ENCODE results near the gene ZFAND4. TPM values are rescaled to one million over a fixed set of nuclear protein-coding genes. Genes with fewer than 3 reads are reported as not detected.
"Not testable (repeated sequence)": the region's sequence is repeated elsewhere in the genome, so short reads cannot be mapped to it uniquely, and the experiment has no call there.

The ZFAND4 gene
- total RNA-seq, 3 donors from 2014 or later, result 15.2 to 42.1 (median 29.8) TPM

DNA sequence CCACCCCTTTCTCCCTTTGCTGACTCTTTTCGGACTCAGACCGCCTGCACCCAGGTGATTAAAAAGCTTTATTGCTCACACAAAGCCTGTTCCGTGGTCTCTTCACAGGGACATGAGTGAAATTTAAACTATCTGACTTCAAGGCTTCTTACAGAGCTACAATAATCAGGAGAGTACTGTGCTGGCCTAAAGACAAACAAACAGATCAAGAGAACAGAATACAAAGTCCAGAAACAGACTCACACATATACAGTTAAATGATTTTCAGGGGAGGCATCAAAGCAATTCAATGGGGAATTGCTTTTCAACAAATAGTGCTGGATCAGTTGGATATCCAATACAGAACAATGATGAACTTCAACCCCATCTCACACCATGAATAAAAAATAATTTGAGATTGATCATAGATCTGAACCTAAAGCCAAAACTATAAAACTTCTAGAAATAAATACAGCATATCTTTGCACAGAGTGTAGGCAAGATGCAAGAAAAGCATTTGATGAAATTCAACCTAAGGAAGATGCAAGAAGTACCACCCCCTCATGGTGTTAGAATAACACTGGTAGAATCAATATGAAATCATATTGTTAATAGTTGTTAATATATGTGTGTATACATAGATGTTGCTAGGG, 96.5 kb downstream of the ZFAND4 start:
- Histone ChIP-seq H3K4me3 (no peak overlapping the region), H3K9me3 (no peaks in the 10 kb centered on the region), H3K27ac (no peak overlapping the region), H3K4me1 (no peaks in the 10 kb centered on the region), H3K36me3 (no peaks in the 10 kb centered on the region), H3K27me3 (no peaks in the 10 kb centered on the region)
- intact Hi-C loops (cut with DNase I; ENCODE audit: low total_unique reads), result no loop called here
- DNase-seq (ENCODE audit: low spot score in 2 of 2), result no peak
- TF ChIP-seq POLR2A (IDR thresholded peaks at IDR 0.05) (no peak), POLR2AphosphoS5 (IDR thresholded peaks at IDR 0.05) (no peak)
- TF ChIP-seq, protein P1, sequence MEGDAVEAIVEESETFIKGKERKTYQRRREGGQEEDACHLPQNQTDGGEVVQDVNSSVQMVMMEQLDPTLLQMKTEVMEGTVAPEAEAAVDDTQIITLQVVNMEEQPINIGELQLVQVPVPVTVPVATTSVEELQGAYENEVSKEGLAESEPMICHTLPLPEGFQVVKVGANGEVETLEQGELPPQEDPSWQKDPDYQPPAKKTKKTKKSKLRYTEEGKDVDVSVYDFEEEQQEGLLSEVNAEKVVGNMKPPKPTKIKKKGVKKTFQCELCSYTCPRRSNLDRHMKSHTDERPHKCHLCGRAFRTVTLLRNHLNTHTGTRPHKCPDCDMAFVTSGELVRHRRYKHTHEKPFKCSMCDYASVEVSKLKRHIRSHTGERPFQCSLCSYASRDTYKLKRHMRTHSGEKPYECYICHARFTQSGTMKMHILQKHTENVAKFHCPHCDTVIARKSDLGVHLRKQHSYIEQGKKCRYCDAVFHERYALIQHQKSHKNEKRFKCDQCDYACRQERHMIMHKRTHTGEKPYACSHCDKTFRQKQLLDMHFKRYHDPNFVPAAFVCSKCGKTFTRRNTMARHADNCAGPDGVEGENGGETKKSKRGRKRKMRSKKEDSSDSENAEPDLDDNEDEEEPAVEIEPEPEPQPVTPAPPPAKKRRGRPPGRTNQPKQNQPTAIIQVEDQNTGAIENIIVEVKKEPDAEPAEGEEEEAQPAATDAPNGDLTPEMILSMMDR (IDR thresholded peaks at IDR 0.05), result no peak

DNA sequence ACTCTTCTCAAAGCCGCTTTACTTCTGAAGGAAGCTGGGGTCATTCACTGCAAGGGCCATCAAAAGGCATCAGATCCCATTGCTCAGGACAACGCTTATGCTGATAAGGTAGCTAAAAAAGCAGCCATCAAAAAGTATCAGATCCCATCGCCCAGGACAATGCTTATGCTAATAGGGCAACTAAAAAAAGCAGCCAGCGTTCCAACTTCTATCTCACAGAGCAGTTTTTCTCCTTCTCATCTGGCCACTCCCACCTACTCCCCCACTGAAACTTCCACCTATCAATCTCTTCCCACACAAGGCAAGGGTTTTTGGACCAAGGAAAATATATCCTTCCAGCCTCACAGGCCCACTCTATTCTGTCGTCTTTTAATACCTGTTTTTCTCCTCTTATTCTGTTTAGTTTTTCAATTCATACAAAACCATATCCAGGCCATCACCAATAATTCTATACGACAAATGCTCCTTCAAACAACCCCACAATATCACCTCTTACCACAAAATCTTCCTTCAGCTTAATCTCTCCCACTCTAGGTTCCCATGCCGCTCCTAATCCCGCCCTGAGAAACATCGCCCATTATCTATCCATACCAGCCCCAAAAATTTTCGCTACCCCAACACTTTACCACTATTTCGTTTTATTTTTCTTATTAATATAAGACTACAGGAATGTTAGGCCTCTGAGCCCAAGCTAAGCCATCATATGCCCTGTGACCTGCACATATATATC, 97.4 kb downstream of the ZFAND4 start:
- H3K27me3 ChIP-seq; H3K4me1 ChIP-seq; intact Hi-C loops (cut with DNase I; ENCODE audit: low total_unique reads); H3K4me3 ChIP-seq; DNase-seq (ENCODE audit: low spot score in 2 of 2); H3K9me3 ChIP-seq; H3K36me3 ChIP-seq; H3K27ac ChIP-seq: not testable (repeated sequence)

DNA sequence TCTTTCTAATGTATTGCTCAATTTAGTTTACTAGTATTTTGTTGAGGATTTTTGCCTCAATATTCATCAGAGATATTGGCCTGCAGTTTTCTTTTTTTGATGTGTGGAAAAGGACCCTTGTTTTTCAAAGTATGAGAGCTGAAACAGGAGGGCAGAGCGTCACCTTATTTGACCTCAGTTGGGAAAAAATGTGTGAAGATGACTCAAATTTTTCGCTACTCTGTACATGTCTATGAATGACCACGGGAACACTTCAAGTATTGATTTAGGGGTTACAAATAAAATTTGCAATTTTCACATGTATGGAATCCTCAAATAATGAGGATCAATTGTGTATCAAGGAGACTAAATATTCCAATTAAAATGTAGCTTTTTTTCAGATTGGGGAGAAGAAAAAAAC, 103.1 kb downstream of the ZFAND4 start:
- Histone ChIP-seq H3K4me3 (no peak overlapping the region), H3K27me3 (no peaks in the 10 kb centered on the region), H3K9me3 (no peaks in the 10 kb centered on the region), H3K4me1 (no peaks in the 10 kb centered on the region), H3K27ac (no peak overlapping the region), H3K36me3 (no peaks in the 10 kb centered on the region)
- intact Hi-C loops (cut with DNase I; ENCODE audit: low total_unique reads), result no loop called here
- DNase-seq (ENCODE audit: low spot score in 2 of 2), result no peak
- TF ChIP-seq POLR2A (IDR thresholded peaks at IDR 0.05) (no peak), POLR2AphosphoS5 (IDR thresholded peaks at IDR 0.05) (no peak)
- TF ChIP-seq, protein P1 (IDR thresholded peaks at IDR 0.05), result no peak

DNA sequence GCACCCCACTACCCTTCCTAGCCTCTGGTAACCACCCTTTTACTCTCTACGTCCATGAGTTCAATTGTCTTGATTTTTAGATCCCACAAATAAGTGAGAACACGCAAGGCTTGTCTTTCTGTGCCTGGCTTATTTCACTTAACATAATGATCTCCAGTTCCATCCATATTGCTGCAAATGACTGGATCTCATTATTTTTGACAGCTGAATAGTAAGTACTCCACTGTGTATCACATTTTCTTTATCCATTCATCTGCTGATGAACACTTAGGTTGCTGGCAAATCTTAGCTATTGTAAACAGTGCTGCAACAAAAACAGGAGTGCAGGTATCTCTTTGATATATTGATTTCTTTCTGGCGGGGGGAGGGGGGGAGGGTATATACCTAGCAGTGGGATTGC, 106.2 kb downstream of the ZFAND4 start:
- Histone ChIP-seq H3K27me3 (no peaks in the 10 kb centered on the region), H3K4me3 (no peak overlapping the region), H3K9me3 (no peaks in the 10 kb centered on the region), H3K4me1 (no peaks in the 10 kb centered on the region), H3K27ac (no peak overlapping the region), H3K36me3 (no peaks in the 10 kb centered on the region)
- no peak for DNase-seq (ENCODE audit: low spot score in 2 of 2)
- intact Hi-C loops (cut with DNase I; ENCODE audit: low total_unique reads), result no loop called here
- TF ChIP-seq, protein P1 (IDR thresholded peaks at IDR 0.05), result no peak
- TF ChIP-seq POLR2AphosphoS5 (IDR thresholded peaks at IDR 0.05) (no peak), POLR2A (IDR thresholded peaks at IDR 0.05) (no peak)

Other genes with a start within 250 kb of the ZFAND4 start
- gene WASHC2C, start 54.5 kb upstream of the ZFAND4 start, total RNA-seq, result 10 to 100 TPM; 41.0 to 51.8 (median 49.4) TPM
- 10 to 100 TPM; 13.3 to 32.4 (median 23.9) TPM for gene AGAP4, start 174.7 kb upstream of the ZFAND4 start, total RNA-seq